GM12892 (cell line): ENCODE results near the gene SH3GLB2.

Source experiments
- POLR2A ChIP-seq: IDR thresholded peaks from 2 replicates; pipeline ENCODE4 v1.6.1; 2011; ENCODE audit warnings: low read depth, low read length, control low read depth
- POLR2AphosphoS5 ChIP-seq: IDR thresholded peaks from 2 replicates; pipeline ENCODE4 v1.6.1; 2011; ENCODE audit warnings: low read depth, low read length, control low read depth
- TAF1 ChIP-seq: IDR thresholded peaks from 2 replicates; pipeline ENCODE4 v1.6.1; 2011; ENCODE audit warnings: low read depth, mild to moderate bottlenecking, control low read depth, low read length, borderline replicate concordance

- TF ChIP-seq POLR2AphosphoS5 (no peak), POLR2A (no peak), TAF1 (no peak)
These were observed 44.0 kb upstream of the SH3GLB2 start for GRCh38 chr9:129072171-129072570.
